HepG2 (cell line): ENCODE results near the gene TUBA3C. TPM values are rescaled to one million over a fixed set of nuclear protein-coding genes. Genes with fewer than 3 reads are reported as not detected.

Source experiments
- ATAC-seq: fragments of 200-7000 bp; cut with Tn5 transposase; 3 replicates; pipeline ENCODE4 v1.9.1; 2020; ENCODE audit warnings: mild to moderate bottlenecking, moderate library complexity
- BruUV-seq: library from RNA; stranded (reverse); fragments of 400-500 nt; replicated peaks from 2 replicates; lab custom pipeline; 2021; lab: Mats Ljungman, UMichigan
- CTCF ChIA-PET: fragments of 300-600 bp; formaldehyde crosslinking; extraction: SDS; loops from one replicate; lab custom pipeline; 2021; ENCODE audit warnings: low total read pairs, inconsistent platforms, low intra/inter-chr PET ratio; lab: Yijun Ruan, JAX
- POLR2A ChIA-PET: fragments of 350-600 bp; sonication (Branson Sonifier 250); formaldehyde crosslinking; loops from one replicate; lab custom pipeline; 2020; ENCODE audit warnings: antibody characterized with exemption, inconsistent platforms; lab: Yijun Ruan, JAX
- DNase-seq: peaks from one replicate; pipeline ENCODE4 v3.0.0-alpha.2; 2015; ENCODE audit warnings: low spot score
- FAIRE-seq: peaks from 3 replicates; lab custom pipeline; 2011; peaks lifted over from hg19 to GRCh38; lab: Jason Lieb, UNC
- H2AFZ ChIP-seq: one replicate; pipeline ENCODE4 v1.6.1; 2011; ENCODE audit warnings: low read length, inconsistent platforms
- H3K27ac ChIP-seq: fragments of 300-600 bp; 3 replicates; pipeline ENCODE4 v1.8.0; 2011; ENCODE audit warnings: mixed run types, mild to moderate bottlenecking, mixed read lengths, low read length, inconsistent platforms; ENCODE audit not compliant: insufficient read depth; ENCODE audit errors: extremely low read length
- H3K27me3 ChIP-seq, 2 experiments: fragments of 200-600 bp in 1 of 2; 2 replicates in 1 of 2; 3 replicates in 1 of 2; pipeline versions ENCODE4 v1.6.0 to v1.8.0; 2011; ENCODE audit warnings: low read length in 2 of 2, mild to moderate bottlenecking in 2 of 2, moderate library complexity in 2 of 2, inconsistent platforms in 1 of 2; ENCODE audit not compliant: insufficient read depth in 2 of 2, control insufficient read depth in 1 of 2
- H3K36me3 ChIP-seq, 2 experiments: fragments of 200-600 bp in 1 of 2; replicated peaks in 1 of 2; 2 replicates in 1 of 2; 3 replicates in 1 of 2; pipeline versions ENCODE4 v1.5.1 to v1.8.0; 2011; ENCODE audit warnings: low read length in 2 of 2, inconsistent platforms in 1 of 2; ENCODE audit not compliant: insufficient read depth in 2 of 2, control insufficient read depth in 1 of 2
- H3K4me1 ChIP-seq: 2 replicates; pipeline ENCODE4 v1.5.1; 2012; ENCODE audit warnings: low read length, inconsistent platforms; ENCODE audit not compliant: insufficient read depth
- H3K4me2 ChIP-seq: 2 replicates; pipeline ENCODE4 v1.6.0; 2011; ENCODE audit warnings: low read depth, low read length, inconsistent platforms
- H3K4me3 ChIP-seq, 3 experiments: fragments of 200-600 bp in 1 of 3; sonication (generic), shearing (Covaris generic) in 1 of 3; replicated peaks in 1 of 3; 2 replicates each; pipeline ENCODE4 v1.5.1; 2011 to 2016; ENCODE audit warnings: low read length in 3 of 3, inconsistent platforms in 2 of 3, low read depth in 2 of 3, mild to moderate bottlenecking in 2 of 3, control low read depth in 1 of 3, mixed read lengths in 1 of 3; ENCODE audit not compliant: insufficient read depth in 1 of 3
- H3K79me2 ChIP-seq: one replicate; pipeline ENCODE4 v1.6.1; 2011; ENCODE audit warnings: low read length, inconsistent platforms; ENCODE audit not compliant: insufficient read depth
- H3K9ac ChIP-seq: 2 replicates; pipeline ENCODE4 v1.6.0; 2011; ENCODE audit warnings: mild to moderate bottlenecking, low read depth, low read length, inconsistent platforms; ENCODE audit not compliant: insufficient read depth
- H3K9me3 ChIP-seq: 2 replicates; pipeline ENCODE4 v1.5.1; 2012; ENCODE audit warnings: mild to moderate bottlenecking, low read length
- H4K20me1 ChIP-seq: 2 replicates; pipeline ENCODE4 v1.6.0; 2011; ENCODE audit warnings: inconsistent platforms, mild to moderate bottlenecking, low read length, moderate library complexity; ENCODE audit not compliant: insufficient read depth
- ATAD3A ChIP-seq: sonication (generic); formaldehyde crosslinking; IDR thresholded peaks from 2 replicates; pipeline ENCODE4 v1.4.0; 2020; ENCODE audit warnings: missing genetic modification reagents
- YEATS2 ChIP-seq: sonication (generic); formaldehyde crosslinking; IDR thresholded peaks from 2 replicates; pipeline ENCODE4 v1.4.0; 2020; ENCODE audit warnings: missing genetic modification reagents, borderline replicate concordance
- ZNF142 ChIP-seq: sonication (generic); formaldehyde crosslinking; IDR thresholded peaks from 2 replicates; pipeline ENCODE4 v1.4.0; 2020; ENCODE audit warnings: missing genetic modification reagents
- ZNF180 ChIP-seq: sonication (generic); formaldehyde crosslinking; IDR thresholded peaks from 2 replicates; pipeline ENCODE4 v1.4.0; 2020; ENCODE audit warnings: low read depth, missing genetic modification reagents, borderline replicate concordance
- ZNF768 ChIP-seq: sonication (generic); formaldehyde crosslinking; IDR thresholded peaks from 2 replicates; pipeline ENCODE4 v1.4.0; 2020; ENCODE audit warnings: missing genetic modification reagents
- WGBS: methylation state at CpG from one replicate; pipeline ENCODE4 v1.1.6; 2017; ENCODE audit warnings: low lambda C conversion rate; 5-methylcytosine and 5-hydroxymethylcytosine counted together
- in situ Hi-C: cut with HindIII; loops from 2 replicates; pipeline ENCODE4 v1.10.0; 2017; ENCODE audit warnings: low pct_unique_long_range_greater_than_20kb; ENCODE audit not compliant: extremely low pct_ligation_motif_present
- intact Hi-C: fragments of 100-400 bp; cut with micrococcal nuclease; formaldehyde crosslinking; loops from one replicate; pipeline ENCODE4 v1.10.0; 2022; ENCODE audit not compliant: unreplicated experiment
- polyA plus RNA-seq, 8 experiments: library from polyadenylated mRNA; depleted of rRNA in 3 of 8; stranded (reverse) in 7 of 8; unstranded in 1 of 8; fragments of >200 nt; fragmentation: Illumina TruSeq in 4 of 8; extraction: Trizol in 4 of 8; gene quantifications; 2 replicates each; pipeline versions ENCODE4 v1.2.1 to v1.2.3, GENCODE V29; 2011 to 2016; ENCODE audit warnings: low read depth in 4 of 8, missing spikeins in 1 of 8, mixed read lengths in 1 of 8; ENCODE audit not compliant: insufficient read depth in 1 of 8
- total RNA-seq, 5 experiments: library from RNA; depleted of rRNA; stranded (reverse); fragments of >200 nt; fragmentation: Illumina TruSeq; extraction: Trizol; gene quantifications; 2 replicates each; pipeline ENCODE4 v1.2.3, GENCODE V29; 2016; ENCODE audit warnings: low read depth in 1 of 5

The TUBA3C gene
- total and polyA plus RNA-seq, 2 of the 13 experiments (the other 11 are each of a cell fraction or from before 2014, with no cell fraction given): not detected

- ChIA-PET CTCF (no interaction called here), POLR2A (no interaction called here)
- H3K9ac ChIP-seq: no peak overlapping the region
- no peaks in the 10 kb centered on the region for H3K79me2 ChIP-seq
- no peak for DNase-seq
- TF ChIP-seq ATAD3A (CRISPR knock-in tag): no peak
- peak; percentile 83 for TF ChIP-seq ZNF768 (CRISPR knock-in tag)
- no peak for TF ChIP-seq ZNF142 (CRISPR knock-in tag)
- TF ChIP-seq ZNF180: no peak
- TF ChIP-seq YEATS2: no peak
- in situ Hi-C loops: loop anchor here (10.0 kb wide), 1 partner anchor 440 kb away; no protein-coding TSS in a partner anchor
- no peaks in the 10 kb centered on the region for H3K36me3 ChIP-seq
- H3K4me3 ChIP-seq: no peak overlapping the region
- H3K27ac ChIP-seq: no peak overlapping the region
- WGBS: no CpG with 5 or more reads among the region's 7 CpGs
- intact Hi-C loops: no loop called here
- BruUV-seq: no TSS peak
- ATAC-seq: no peak
- H3K4me1 ChIP-seq: no peaks in the 10 kb centered on the region
- no peaks in the 10 kb centered on the region for H3K9me3 ChIP-seq
- no peaks in the 10 kb centered on the region for H3K27me3 ChIP-seq
- no peaks in the 10 kb centered on the region for H4K20me1 ChIP-seq
- no peak overlapping the region for H2AFZ ChIP-seq
- H3K4me2 ChIP-seq: no peak overlapping the region
- FAIRE-seq: no peak
Observed at GRCh38 chr13:19154843-19155242, 26.8 kb downstream of the TUBA3C start.
